Neural progenitor cell (in vitro differentiated cells): ENCODE results near the gene APH1B. TPM values are rescaled to one million over a fixed set of nuclear protein-coding genes. Genes with fewer than 3 reads are reported as not detected.

Experiments
- DNase-seq: peaks from one replicate; pipeline ENCODE4 v3.0.0-alpha.2; 2016; ENCODE audit warnings: low spot score
- H2AFZ ChIP-seq: fragments of 200-600 bp; sonication (generic); replicated peaks from 2 replicates; pipeline ENCODE4 v1.6.1; 2016; ENCODE audit warnings: antibody characterized with exemption
- H3F3A ChIP-seq: fragments of 200-600 bp; sonication (generic); 2 replicates; pipeline ENCODE4 v1.6.1; 2016; ENCODE audit warnings: antibody characterized with exemption, low read depth
- H3K27ac ChIP-seq: fragments of 200-600 bp; sonication (generic); 2 replicates; pipeline ENCODE4 v1.5.1; 2016; ENCODE audit warnings: mild to moderate bottlenecking
- H3K27me3 ChIP-seq: fragments of 200-600 bp; sonication (generic); 2 replicates; pipeline ENCODE4 v1.6.1; 2016; ENCODE audit warnings: mild to moderate bottlenecking, moderate library complexity
- H3K36me3 ChIP-seq: fragments of 200-600 bp; sonication (generic); 2 replicates; pipeline ENCODE4 v1.5.1; 2016
- H3K4me1 ChIP-seq: fragments of 200-600 bp; sonication (generic); 2 replicates; pipeline ENCODE4 v1.6.1; 2016; ENCODE audit warnings: mixed run types
- H3K4me2 ChIP-seq: fragments of 200-600 bp; sonication (generic); 2 replicates; pipeline ENCODE4 v1.6.1; 2016
- H3K4me3 ChIP-seq: fragments of 200-600 bp; sonication (generic); 2 replicates; pipeline ENCODE4 v1.5.1; 2016
- H3K79me2 ChIP-seq: fragments of 200-600 bp; sonication (generic); 2 replicates; pipeline ENCODE4 v1.6.1; 2016; ENCODE audit warnings: low read depth
- H3K9ac ChIP-seq: fragments of 200-600 bp; sonication (generic); 2 replicates; pipeline ENCODE4 v1.6.1; 2016
- H3K9me3 ChIP-seq: fragments of 200-600 bp; sonication (generic); 2 replicates; pipeline ENCODE4 v1.5.1; 2016; ENCODE audit warnings: low read depth
- H4K20me1 ChIP-seq: fragments of 200-600 bp; sonication (generic); 2 replicates; pipeline ENCODE4 v1.6.1; 2016; ENCODE audit warnings: low read depth
- H3K27ac Mint-ChIP-seq: 3 replicates; pipeline ENCODE4 v1.8.0; 2021; ENCODE audit warnings: mixed read lengths
- H3K27me3 Mint-ChIP-seq: 2 replicates; pipeline ENCODE4 v1.8.0; 2022; ENCODE audit warnings: low read depth, mild to moderate bottlenecking, inconsistent platforms, moderate library complexity, mixed read lengths; ENCODE audit not compliant: insufficient read depth
- H3K36me3 Mint-ChIP-seq: 3 replicates; pipeline ENCODE4 v1.8.0; 2021; ENCODE audit warnings: mixed read lengths
- H3K4me1 Mint-ChIP-seq: 3 replicates; pipeline ENCODE4 v1.8.0; 2021; ENCODE audit warnings: mixed read lengths
- H3K4me3 Mint-ChIP-seq: 3 replicates; pipeline ENCODE4 v1.8.0; 2021; ENCODE audit warnings: mild to moderate bottlenecking, moderate library complexity, mixed read lengths
- H3K9me3 Mint-ChIP-seq: 3 replicates; pipeline ENCODE4 v1.8.0; 2020; ENCODE audit warnings: mixed read lengths
- CTCF ChIP-seq: fragments of 200-600 bp; sonication (generic); IDR thresholded peaks from 2 replicates; pipeline ENCODE4 v1.5.1; 2017; ENCODE audit warnings: antibody characterized with exemption, mild to moderate bottlenecking
- EZH2 ChIP-seq: fragments of 200-600 bp; sonication (generic); IDR thresholded peaks from 2 replicates; pipeline ENCODE4 v1.6.1; 2017; ENCODE audit warnings: antibody characterized with exemption, mild to moderate bottlenecking, moderate library complexity
- EZH2phosphoT487 ChIP-seq: fragments of 200-600 bp; sonication (generic); IDR thresholded peaks from 2 replicates; pipeline ENCODE4 v1.6.1; 2017; ENCODE audit warnings: antibody characterized with exemption
- total RNA-seq: library from RNA; depleted of rRNA; stranded (reverse); fragments of >200 nt; gene quantifications from 2 replicates; pipeline ENCODE4 v1.2.3, GENCODE V29; 2015; ENCODE audit warnings: low replicate concordance

The APH1B gene
- total RNA-seq, 1 donor from 2014 or later: 4.0 TPM

- Histone ChIP-seq H3K9me3 (no peaks in the 10 kb centered on the region), H3K27me3 (peaks cover 45% of the 10 kb centered on the region), H3K27ac (no peak overlapping the region), H3K4me1 (peaks cover 34% of the 10 kb centered on the region), H3K4me3 (no peak overlapping the region), H3K9ac (no peak overlapping the region), H4K20me1 (peaks cover 3% of the 10 kb centered on the region), H3K36me3 (no peaks in the 10 kb centered on the region), H3F3A (no peaks in the 10 kb centered on the region), H3K79me2 (no peaks in the 10 kb centered on the region), H3K4me2 (no peak overlapping the region), H2AFZ (no peak overlapping the region)
- DNase-seq: no peak
- peaks cover 34% of the 10 kb centered on the region for H3K4me1 Mint-ChIP-seq
- peaks cover 2% of the 10 kb centered on the region for H3K36me3 Mint-ChIP-seq
- H3K27me3 Mint-ChIP-seq: peaks cover 20% of the 10 kb centered on the region
- no peak overlapping the region for H3K4me3 Mint-ChIP-seq
- no peak overlapping the region for H3K27ac Mint-ChIP-seq
- TF ChIP-seq EZH2 (no peak), CTCF (no peak), EZH2phosphoT487 (no peak)
- H3K9me3 Mint-ChIP-seq: peaks cover 2% of the 10 kb centered on the region
Measured at GRCh38 chr15:63339006-63339766, 61.8 kb downstream of the APH1B start.

- H3K27me3 Mint-ChIP-seq: peaks cover 20% of the 10 kb centered on the region
- Histone ChIP-seq H3K9ac (no peak overlapping the region), H3K9me3 (no peaks in the 10 kb centered on the region), H3K27ac (no peak overlapping the region), H3K4me3 (no peak overlapping the region), H4K20me1 (peaks cover 3% of the 10 kb centered on the region), H3F3A (no peaks in the 10 kb centered on the region), H3K4me2 (no peak overlapping the region), H3K79me2 (no peaks in the 10 kb centered on the region), H3K4me1 (peaks cover 34% of the 10 kb centered on the region), H2AFZ (no peak overlapping the region), H3K27me3 (peaks cover 52% of the 10 kb centered on the region), H3K36me3 (no peaks in the 10 kb centered on the region)
- no peak overlapping the region for H3K4me3 Mint-ChIP-seq
- DNase-seq: no peak
- peaks cover 2% of the 10 kb centered on the region for H3K9me3 Mint-ChIP-seq
- peaks cover 38% of the 10 kb centered on the region for H3K4me1 Mint-ChIP-seq
- H3K27ac Mint-ChIP-seq: no peak overlapping the region
- peaks cover 2% of the 10 kb centered on the region for H3K36me3 Mint-ChIP-seq
- no peak for TF ChIP-seq EZH2
Measured at GRCh38 chr15:63339836-63340235, 62.4 kb downstream of the APH1B start.

GRCh38 chr15:63340353-63340752, 62.9 kb downstream of the APH1B start:
- H3K4me1 ChIP-seq: peaks cover 34% of the 10 kb centered on the region
- no peak for DNase-seq
- peaks cover 57% of the 10 kb centered on the region for H3K27me3 ChIP-seq
- H3K9me3 ChIP-seq: no peaks in the 10 kb centered on the region
- Mint-ChIP-seq H3K27me3 (peaks cover 20% of the 10 kb centered on the region), H3K9me3 (peaks cover 2% of the 10 kb centered on the region), H3K4me1 (peaks cover 40% of the 10 kb centered on the region), H3K36me3 (peaks cover 2% of the 10 kb centered on the region), H3K27ac (no peak overlapping the region), H3K4me3 (no peak overlapping the region)
- TF ChIP-seq CTCF (no peak), EZH2 (no peak)
- H4K20me1 ChIP-seq: peaks cover 3% of the 10 kb centered on the region
- H3K4me2 ChIP-seq: no peak overlapping the region
- no peak overlapping the region for H3K4me3 ChIP-seq
- no peak overlapping the region for H3K27ac ChIP-seq
- H2AFZ ChIP-seq: no peak overlapping the region
- H3K79me2 ChIP-seq: no peaks in the 10 kb centered on the region
- H3K9ac ChIP-seq: no peak overlapping the region
- no peaks in the 10 kb centered on the region for H3F3A ChIP-seq
- no peaks in the 10 kb centered on the region for H3K36me3 ChIP-seq

- TF ChIP-seq EZH2phosphoT487 (no peak), EZH2 (no peak), CTCF (no peak)
- Mint-ChIP-seq H3K36me3 (peaks cover 2% of the 10 kb centered on the region), H3K27me3 (peaks cover 20% of the 10 kb centered on the region), H3K4me3 (no peak overlapping the region), H3K27ac (no peak overlapping the region), H3K4me1 (peaks cover 40% of the 10 kb centered on the region), H3K9me3 (peaks cover 2% of the 10 kb centered on the region)
- Histone ChIP-seq H4K20me1 (peaks cover 3% of the 10 kb centered on the region), H3K4me2 (no peak overlapping the region), H3K36me3 (no peaks in the 10 kb centered on the region), H3K27ac (no peak overlapping the region), H3K9me3 (no peaks in the 10 kb centered on the region), H3K4me3 (no peak overlapping the region), H3K9ac (no peak overlapping the region), H3K27me3 (peaks cover 62% of the 10 kb centered on the region), H3F3A (no peaks in the 10 kb centered on the region), H3K79me2 (no peaks in the 10 kb centered on the region), H2AFZ (no peak overlapping the region), H3K4me1 (peaks cover 34% of the 10 kb centered on the region)
- DNase-seq: no peak
Measured at GRCh38 chr15:63340878-63341277, 63.5 kb downstream of the APH1B start.
